Activated CD4-positive, alpha-beta memory T cell treated with anti-CD3 and anti-CD28 coated beads for 36 hours (primary cell): Measurements from ENCODE around the gene CLEC17A. TPM values are rescaled to one million over a fixed set of nuclear protein-coding genes. Genes with fewer than 3 reads are reported as not detected.
"Not testable (repeated sequence)": the region's sequence is repeated elsewhere in the genome, so short reads cannot be mapped to it uniquely, and the experiment has no call there.

ENCODE experiments used
- CTCF ChIA-PET: fragments of 350-600 bp; sonication (Branson Sonifier 250); formaldehyde crosslinking; loops from one replicate; lab custom pipeline; 2021; ENCODE audit warnings: antibody characterized with exemption, inconsistent platforms; lab: Charles Lee
- POLR2A ChIA-PET: fragments of 350-600 bp; sonication (Branson Sonifier 250); formaldehyde crosslinking; loops from one replicate; lab custom pipeline; 2021; ENCODE audit warnings: antibody characterized with exemption; lab: Charles Lee
- DNase-seq: peaks from one replicate; pipeline ENCODE4 v3.0.0-alpha.2; 2020
- H3K27ac Mint-ChIP-seq: one replicate; pipeline ENCODE4 v1.8.0; 2021; ENCODE audit warnings: mixed read lengths
- H3K27me3 Mint-ChIP-seq: one replicate; pipeline ENCODE4 v1.8.0; 2021; ENCODE audit warnings: mixed read lengths
- H3K36me3 Mint-ChIP-seq: one replicate; pipeline ENCODE4 v1.8.0; 2021; ENCODE audit warnings: mixed read lengths
- H3K4me1 Mint-ChIP-seq: one replicate; pipeline ENCODE4 v1.8.0; 2021; ENCODE audit warnings: low read depth, mixed read lengths
- H3K4me3 Mint-ChIP-seq: one replicate; pipeline ENCODE4 v1.8.0; 2021; ENCODE audit warnings: mild to moderate bottlenecking, mixed read lengths
- H3K9me3 Mint-ChIP-seq: one replicate; pipeline ENCODE4 v1.8.0; 2021; ENCODE audit warnings: mixed read lengths
- intact Hi-C: fragments of 100-400 bp; cut with micrococcal nuclease; formaldehyde crosslinking; loops from one replicate; pipeline ENCODE4 v1.15.1; 2023
- total RNA-seq, 2 experiments: library from RNA; stranded (reverse); gene quantifications; one replicate each; pipeline ENCODE4 v1.2.3, GENCODE V29; 2021

CLEC17A gene
- total RNA-seq, 2 experiments from 2014 or later: 0.33 to 0.85 TPM

GRCh38 chr19:14551134-14552005 is 31.5 kb upstream of the CLEC17A start:
- H3K27me3 Mint-ChIP-seq, H3K36me3 Mint-ChIP-seq, H3K4me3 Mint-ChIP-seq, POLR2A ChIA-PET, H3K9me3 Mint-ChIP-seq: not testable (repeated sequence)
- peak; percentile 87 for DNase-seq
- Mint-ChIP-seq H3K27ac (peak overlapping the region; percentile 56), H3K4me1 (peaks cover 46% of the 10 kb centered on the region)
- CTCF ChIA-PET: interaction anchor here (0.5 to 1.4 kb wide), 8 partner anchors 11 to 135 kb away, joined by 3 to 5 read pairs (median 4); partner anchors contain the start of genes DNAJB1, NDUFB7 and TECR
- intact Hi-C loops: loop anchor here (2.0 kb wide), 1 partner anchor 23 kb away; the partner anchor contains the start of gene TECR

GRCh38 chr19:14552006-14552360 is 30.9 kb upstream of the CLEC17A start:
- H3K4me3 Mint-ChIP-seq, H3K9me3 Mint-ChIP-seq: not testable (repeated sequence)

GRCh38 chr19:14553042-14553938 is 29.6 kb upstream of the CLEC17A start:
- Mint-ChIP-seq H3K4me1 (peaks cover 53% of the 10 kb centered on the region), H3K4me3 (no peak overlapping the region), H3K36me3 (no peaks in the 10 kb centered on the region), H3K27ac (no peak overlapping the region), H3K27me3 (no peaks in the 10 kb centered on the region), H3K9me3 (no peaks in the 10 kb centered on the region)
- ChIA-PET POLR2A (no interaction called here), CTCF (interaction anchor here (0.9 to 4.0 kb wide), 5 partner anchors 18 to 133 kb away, joined by 3 to 20 read pairs (median 5); no protein-coding TSS in a partner anchor)
- DNase-seq: no peak
- intact Hi-C loops: no loop called here

More at GRCh38 chr19:14552006-14552360, 30.9 kb upstream of the CLEC17A start:
- CTCF ChIA-PET: interaction anchor here (0.5 to 1.4 kb wide), 6 partner anchors 10 to 72 kb away, joined by 3 to 5 read pairs (median 4); partner anchors contain the start of genes DNAJB1 and NDUFB7
- POLR2A ChIA-PET, H3K36me3 Mint-ChIP-seq, DNase-seq, intact Hi-C loops, H3K27me3 Mint-ChIP-seq: not testable (repeated sequence)
- Mint-ChIP-seq H3K4me1 (peaks cover 51% of the 10 kb centered on the region), H3K27ac (peak overlapping the region; percentile 42)

GRCh38 chr19:14553939-14554243 is 29.0 kb upstream of the CLEC17A start:
- no peak overlapping the region for H3K27ac Mint-ChIP-seq
- no peak for DNase-seq
- no peaks in the 10 kb centered on the region for H3K9me3 Mint-ChIP-seq
- CTCF ChIA-PET: interaction anchor here (0.9 to 4.0 kb wide), 5 partner anchors 18 to 133 kb away, joined by 3 to 20 read pairs (median 5); no protein-coding TSS in a partner anchor
- no peak overlapping the region for H3K4me3 Mint-ChIP-seq
- intact Hi-C loops: no loop called here
- POLR2A ChIA-PET: no interaction called here
- no peaks in the 10 kb centered on the region for H3K27me3 Mint-ChIP-seq
- H3K36me3 Mint-ChIP-seq: no peaks in the 10 kb centered on the region
- H3K4me1 Mint-ChIP-seq: peaks cover 55% of the 10 kb centered on the region

DNA sequence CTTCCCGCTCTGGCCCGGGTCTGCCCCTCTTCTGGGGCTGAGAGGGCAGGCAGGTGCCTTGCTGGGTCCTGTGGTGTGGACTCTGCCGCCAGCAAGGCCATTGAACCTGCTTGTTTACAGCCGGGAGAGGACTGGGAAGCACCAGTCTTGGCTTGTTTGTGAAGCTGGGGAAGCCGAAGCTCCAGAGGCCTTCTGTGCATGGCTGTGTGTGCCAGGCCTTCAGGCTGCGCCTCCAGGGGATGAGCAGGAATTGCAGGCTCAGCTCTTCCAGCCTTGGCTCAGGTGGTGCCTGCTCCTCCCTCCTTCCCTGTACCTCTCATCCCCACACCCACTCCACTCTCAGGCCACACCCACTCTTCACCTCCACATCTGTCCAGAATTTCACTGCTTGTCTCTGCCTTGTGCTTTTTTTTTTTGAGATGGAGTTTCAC is 28.5 kb upstream of the CLEC17A start:
- ChIA-PET POLR2A (no interaction called here), CTCF (interaction anchor here (0.7 to 4.0 kb wide), 5 partner anchors 19 to 138 kb away, joined by 3 to 20 read pairs (median 4); no protein-coding TSS in a partner anchor)
- Mint-ChIP-seq H3K9me3 (no peaks in the 10 kb centered on the region), H3K36me3 (no peaks in the 10 kb centered on the region), H3K27ac (peak overlapping the region; percentile 28), H3K4me1 (peaks cover 55% of the 10 kb centered on the region), H3K27me3 (no peaks in the 10 kb centered on the region), H3K4me3 (no peak overlapping the region)
- DNase-seq: no peak
- intact Hi-C loops: no loop called here

- peak overlapping the region; percentile 59 for H3K27ac Mint-ChIP-seq
- no peaks in the 10 kb centered on the region for H3K9me3 Mint-ChIP-seq
- H3K27me3 Mint-ChIP-seq: no peaks in the 10 kb centered on the region
- peaks cover 48% of the 10 kb centered on the region for H3K4me1 Mint-ChIP-seq
- ChIA-PET POLR2A (interaction anchor here (0.5 to 1.3 kb wide), 3 partner anchors 13 to 19 kb away, joined by 4 to 7 read pairs (median 6); partner anchors contain the start of gene NDUFB7), CTCF (interaction anchor here (0.8 to 4.0 kb wide), 22 partner anchors 10 to 420 kb away, joined by 3 to 48 read pairs (median 6); partner anchors contain the start of genes ASF1B, DNAJB1, NDUFB7 and TECR)
- DNase-seq: peak; percentile 40
- H3K4me3 Mint-ChIP-seq: no peak overlapping the region
- H3K36me3 Mint-ChIP-seq: no peaks in the 10 kb centered on the region
- intact Hi-C loops: no loop called here
Measured at GRCh38 chr19:14555918-14556661, 26.8 kb upstream of the CLEC17A start.

- Mint-ChIP-seq H3K27me3 (no peaks in the 10 kb centered on the region), H3K4me3 (no peak overlapping the region), H3K36me3 (no peaks in the 10 kb centered on the region), H3K4me1 (peaks cover 44% of the 10 kb centered on the region), H3K9me3 (no peaks in the 10 kb centered on the region), H3K27ac (no peak overlapping the region)
- ChIA-PET CTCF (interaction anchor here (0.6 to 4.0 kb wide), 24 partner anchors 8 to 421 kb away, joined by 3 to 48 read pairs (median 5); partner anchors contain the start of genes ASF1B, DNAJB1, NDUFB7 and TECR), POLR2A (interaction anchor here (0.7 to 1.3 kb wide), 3 partner anchors 13 to 50 kb away, joined by 3 to 7 read pairs (median 6); partner anchors contain the start of gene NDUFB7)
- intact Hi-C loops: no loop called here
- peak; percentile 85 for DNase-seq
Measured at GRCh38 chr19:14556662-14557188, 26.2 kb upstream of the CLEC17A start.

DNA sequence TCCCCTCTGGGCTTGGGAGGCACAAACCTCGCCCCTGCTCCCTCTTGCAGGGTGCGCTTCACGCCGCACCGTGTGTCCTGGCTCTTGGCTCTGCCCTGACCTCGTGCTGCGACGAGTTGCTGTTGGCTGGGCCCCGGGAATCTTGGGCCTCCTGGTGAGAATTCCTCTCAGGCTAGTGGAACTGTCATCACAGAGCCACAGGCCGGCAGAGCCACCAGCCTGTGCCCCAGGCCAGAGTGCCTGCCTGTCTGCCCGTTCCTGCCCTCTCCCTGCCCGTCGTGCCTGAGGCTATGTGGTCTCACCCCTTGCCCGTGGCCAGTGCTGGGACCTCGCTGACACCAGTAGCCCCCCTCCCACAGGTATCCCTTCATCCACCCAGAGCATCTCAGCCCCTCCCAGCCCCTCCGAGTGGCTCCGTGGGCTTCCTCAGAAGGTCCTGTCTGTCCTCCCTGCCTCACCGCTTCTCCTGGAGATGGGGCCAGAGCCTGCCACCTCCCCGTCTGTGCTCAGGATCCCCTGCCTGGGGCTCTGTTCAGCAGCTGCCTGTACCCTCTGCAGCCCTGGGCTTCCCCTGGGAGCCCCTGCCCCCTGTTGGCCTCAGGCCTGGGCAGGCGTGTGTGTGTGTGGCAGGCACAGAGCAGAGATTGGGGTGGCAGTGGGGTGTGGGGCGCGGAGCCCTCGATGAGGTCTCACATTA is 24.4 kb upstream of the CLEC17A start:
- ChIA-PET POLR2A (no interaction called here), CTCF (interaction anchor here (3.4 to 3.5 kb wide), 2 partner anchors 14 to 127 kb away, joined by 43 to 48 read pairs; partner anchors contain the start of gene NDUFB7)
- H3K27ac Mint-ChIP-seq: no peak overlapping the region
- no peak for DNase-seq
- H3K9me3 Mint-ChIP-seq: no peaks in the 10 kb centered on the region
- intact Hi-C loops: no loop called here
- H3K4me3 Mint-ChIP-seq: no peak overlapping the region
- peaks cover 33% of the 10 kb centered on the region for H3K4me1 Mint-ChIP-seq
- H3K27me3 Mint-ChIP-seq: no peaks in the 10 kb centered on the region
- H3K36me3 Mint-ChIP-seq: no peaks in the 10 kb centered on the region

GRCh38 chr19:14559916-14560775 is 22.7 kb upstream of the CLEC17A start:
- Mint-ChIP-seq H3K36me3 (peaks cover 6% of the 10 kb centered on the region), H3K27me3 (no peaks in the 10 kb centered on the region), H3K27ac (peak overlapping the region; percentile 54), H3K4me1 (peaks cover 30% of the 10 kb centered on the region), H3K4me3 (no peak overlapping the region), H3K9me3 (no peaks in the 10 kb centered on the region)
- no peak for DNase-seq
- ChIA-PET CTCF (interaction anchor here (1.4 kb wide), 1 partner anchor 126 kb away, joined by 5 read pairs; no protein-coding TSS in a partner anchor), POLR2A (no interaction called here)
- intact Hi-C loops: no loop called here

GRCh38 chr19:14560776-14561108 is 22.1 kb upstream of the CLEC17A start:
- Mint-ChIP-seq H3K4me3 (no peak overlapping the region), H3K36me3 (peaks cover 6% of the 10 kb centered on the region), H3K9me3 (no peaks in the 10 kb centered on the region), H3K4me1 (peaks cover 30% of the 10 kb centered on the region), H3K27me3 (no peaks in the 10 kb centered on the region), H3K27ac (peak overlapping the region; percentile 54)
- intact Hi-C loops: no loop called here
- ChIA-PET CTCF (no interaction called here), POLR2A (no interaction called here)
- no peak for DNase-seq
